A549 (cell line): Measurements from ENCODE around the gene GPR37L1.

Source experiments
- CHD2 ChIP-seq: fragments of 150-350 bp; IDR thresholded peaks from 2 replicates; pipeline ENCODE4 v1.6.1; 2014; ENCODE audit warnings: low read length; ENCODE audit not compliant: partially characterized antibody
- CTCF ChIP-seq: fragments of >200 bp; sonication (Bioruptor Twin); formaldehyde crosslinking; IDR thresholded peaks from 3 replicates; pipeline ENCODE4 v1.5.1; 2016
- EP300 ChIP-seq, 2 experiments: fragments of >200 bp; sonication (Bioruptor Twin); formaldehyde crosslinking; IDR thresholded peaks; 2 replicates in 1 of 2; 3 replicates in 1 of 2; pipeline ENCODE4 v1.6.1; 2016 to 2017
- HDAC2 ChIP-seq: fragments of 200-600 bp; sonication (generic); IDR thresholded peaks from 2 replicates; pipeline ENCODE4 v1.6.1; 2016
- HOXA7 ChIP-seq: fragments of 250-450 bp; sonication (Bioruptor Pico); IDR thresholded peaks from 2 replicates; pipeline ENCODE4 v1.5.0; 2020; ENCODE audit warnings: mild to moderate bottlenecking, moderate library complexity
- MAX ChIP-seq: IDR thresholded peaks from 2 replicates; pipeline ENCODE4 v1.6.1; 2012
- MYC ChIP-seq: IDR thresholded peaks from 2 replicates; pipeline ENCODE4 v1.6.1; 2012; ENCODE audit warnings: mild to moderate bottlenecking, inconsistent platforms, low read length, improper control_type of control experiment, borderline replicate concordance
- POLR2A ChIP-seq: IDR thresholded peaks from 2 replicates; pipeline ENCODE4 v1.6.1; 2012; ENCODE audit warnings: mild to moderate bottlenecking, low read length
- POLR2AphosphoS2 ChIP-seq: conservative IDR thresholded peaks from 2 replicates; pipeline ENCODE4 v1.6.1; 2012; ENCODE audit warnings: low read length, improper control_type of control experiment, inconsistent platforms
- RAD21 ChIP-seq, 2 experiments: fragments of >200 bp in 1 of 2; sonication (Bioruptor Twin) in 1 of 2; formaldehyde crosslinking in 1 of 2; IDR thresholded peaks in 1 of 2; conservative IDR thresholded peaks in 1 of 2; 2 replicates in 1 of 2; 3 replicates in 1 of 2; pipeline ENCODE4 v1.6.1; 2012 to 2018; ENCODE audit warnings: inconsistent platforms in 1 of 2
- REST ChIP-seq: fragments of 200-600 bp; sonication (generic); IDR thresholded peaks from 2 replicates; pipeline ENCODE4 v1.6.1; 2016; ENCODE audit warnings: antibody characterized with exemption, mild to moderate bottlenecking, moderate library complexity
- SMC3 ChIP-seq: fragments of >200 bp; sonication (Bioruptor Twin); formaldehyde crosslinking; IDR thresholded peaks from 3 replicates; pipeline ENCODE4 v1.6.1; 2018; ENCODE audit warnings: inconsistent platforms
- TFCP2L1 ChIP-seq: fragments of 250-450 bp; sonication (Bioruptor Pico); IDR thresholded peaks from 2 replicates; pipeline ENCODE4 v1.5.0; 2021; ENCODE audit warnings: mild to moderate bottlenecking

- no peak for TF ChIP-seq CHD2
- no peak for TF ChIP-seq MAX
- TF ChIP-seq CTCF = no peak
- no peak for TF ChIP-seq EP300 (IDR thresholded peaks at IDR 0.05)
- no peak for TF ChIP-seq POLR2A
- TF ChIP-seq RAD21 (conservative IDR thresholded peaks at IDR 0.05 in 1 of 2, IDR thresholded peaks at IDR 0.05 in 1 of 2) = no peak
- TF ChIP-seq MYC = no peak
- no peak for TF ChIP-seq REST
- TF ChIP-seq SMC3 = no peak
- no peak for TF ChIP-seq POLR2AphosphoS2
- no peak for TF ChIP-seq TFCP2L1 (CRISPR knock-in tag)
- no peak for TF ChIP-seq HOXA7 (CRISPR knock-in tag)
- no peak for TF ChIP-seq HDAC2
These were observed 44.5 kb upstream of the GPR37L1 start for GRCh38 chr1:202078241-202078640.
